CD4-positive, alpha-beta T cell treated with Interleukin-2 at 100 ng/mL for 4 hours (primary cell): ENCODE measurements around the gene AKAP6.

Source experiments
- DNase-seq: peaks from one replicate; pipeline ENCODE4 v3.0.0-alpha.2; 2020; ENCODE audit warnings: low spot score

The AKAP6 gene

DNA sequence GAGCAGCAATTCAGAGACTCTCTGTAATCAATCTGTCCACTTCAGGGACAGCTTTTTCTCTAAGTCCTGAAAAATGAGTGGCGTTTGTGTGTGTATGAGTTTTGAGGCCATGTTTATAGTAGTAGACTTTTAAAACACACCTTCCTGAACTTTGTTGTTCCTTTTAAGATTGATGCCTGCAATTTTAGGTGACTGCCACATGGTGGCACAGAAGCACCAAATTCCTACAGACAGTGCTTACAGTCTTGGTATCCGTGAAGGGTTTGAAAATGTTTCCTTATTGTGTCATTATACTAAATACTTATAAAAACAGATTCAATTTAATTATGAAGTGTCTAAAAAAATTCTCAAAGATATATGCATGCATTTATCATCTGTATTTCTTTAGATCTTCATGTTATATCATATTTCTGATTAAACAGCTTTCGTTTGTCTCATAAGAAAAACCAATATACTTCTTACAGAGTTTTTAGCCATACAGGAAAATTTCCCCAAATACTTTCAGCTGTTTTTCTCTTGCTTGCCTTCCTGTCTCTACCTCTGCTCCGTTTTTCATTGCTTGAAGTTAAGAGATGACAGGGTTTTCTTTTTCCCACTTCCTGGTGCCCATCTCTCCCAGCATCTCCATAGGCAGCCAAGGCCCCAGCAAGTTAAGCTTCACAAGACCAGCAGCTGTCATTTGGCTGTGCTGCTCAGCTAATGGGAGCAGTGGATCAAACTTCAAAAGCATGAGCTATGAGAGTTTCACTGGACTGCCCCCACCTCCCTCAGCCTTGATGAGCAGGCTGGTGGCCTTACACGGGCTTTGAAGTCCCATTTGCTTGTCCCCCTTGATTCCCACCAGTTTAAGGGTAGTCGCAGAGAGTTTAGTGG is 259.6 kb downstream of the AKAP6 start:
- no peak for DNase-seq

DNA sequence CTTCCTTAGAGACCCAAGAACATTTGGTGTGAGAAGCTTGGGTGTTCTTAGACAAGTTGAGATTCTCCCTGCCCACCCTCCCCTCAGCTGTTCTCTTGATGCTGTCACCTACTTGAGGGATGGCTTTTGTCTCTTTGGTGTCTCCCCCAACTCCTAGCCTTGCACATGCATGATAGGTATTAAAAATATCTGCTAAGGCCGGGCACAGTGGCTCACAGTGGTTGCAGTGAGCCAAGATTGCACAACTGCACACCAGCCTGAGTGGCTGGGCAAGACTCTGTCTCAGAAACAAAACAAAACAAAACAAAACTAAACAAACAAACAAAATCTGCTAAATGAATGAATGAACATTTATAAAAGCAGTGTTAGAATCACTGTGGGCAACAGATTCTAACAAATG is 261.1 kb downstream of the AKAP6 start:
- no peak for DNase-seq

DNA sequence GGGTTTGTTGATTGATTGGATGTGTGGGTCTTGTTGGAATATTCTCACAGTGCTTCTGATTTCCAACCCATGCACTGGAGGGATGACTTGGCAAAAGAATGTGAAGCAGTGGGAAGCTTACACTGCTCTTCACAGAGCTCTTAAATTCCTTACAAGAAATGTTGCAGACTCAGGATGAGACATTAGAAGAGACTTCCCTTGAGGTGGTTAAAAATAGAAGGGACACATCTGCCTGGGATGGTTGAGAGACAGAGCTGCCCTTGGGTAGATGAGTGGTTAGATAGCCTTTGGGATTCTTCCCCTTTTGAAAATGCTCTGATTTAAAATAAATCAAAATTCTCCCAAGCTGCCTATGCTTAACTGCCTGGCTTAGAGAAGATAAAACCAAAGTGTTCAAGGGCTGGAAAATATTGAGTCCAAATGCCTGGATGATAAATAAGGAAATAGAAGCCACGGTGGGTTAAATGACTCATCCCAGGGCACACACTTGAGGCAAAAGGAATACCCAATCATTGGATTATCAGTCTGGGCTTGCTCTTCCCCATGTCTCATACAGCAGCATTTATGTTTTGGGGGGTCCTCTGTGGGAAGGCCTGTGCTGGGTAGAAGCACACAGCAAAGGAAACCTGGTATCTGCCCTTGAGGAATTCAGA is 264.3 kb downstream of the AKAP6 start:
- DNase-seq, result no peak

DNA sequence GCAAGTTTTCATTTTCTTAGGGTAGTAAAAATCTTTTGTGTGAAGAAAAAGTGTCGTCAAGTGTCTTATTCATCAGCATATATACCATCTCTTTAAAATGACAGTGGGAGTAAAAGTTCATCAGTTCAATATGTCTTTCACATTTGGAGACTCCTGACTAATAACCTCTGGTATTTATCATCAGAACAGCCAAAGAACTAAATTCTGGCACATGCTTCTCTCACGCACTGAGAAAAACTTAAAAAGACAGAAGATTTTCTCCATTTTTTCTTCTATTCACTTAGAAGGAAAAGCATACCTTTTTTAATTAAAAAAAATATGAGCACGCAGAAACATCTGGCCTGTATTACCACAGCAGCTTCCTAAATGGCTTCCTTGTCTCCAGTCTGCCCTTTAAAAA is 265.7 kb downstream of the AKAP6 start:
- DNase-seq, result no peak

DNA sequence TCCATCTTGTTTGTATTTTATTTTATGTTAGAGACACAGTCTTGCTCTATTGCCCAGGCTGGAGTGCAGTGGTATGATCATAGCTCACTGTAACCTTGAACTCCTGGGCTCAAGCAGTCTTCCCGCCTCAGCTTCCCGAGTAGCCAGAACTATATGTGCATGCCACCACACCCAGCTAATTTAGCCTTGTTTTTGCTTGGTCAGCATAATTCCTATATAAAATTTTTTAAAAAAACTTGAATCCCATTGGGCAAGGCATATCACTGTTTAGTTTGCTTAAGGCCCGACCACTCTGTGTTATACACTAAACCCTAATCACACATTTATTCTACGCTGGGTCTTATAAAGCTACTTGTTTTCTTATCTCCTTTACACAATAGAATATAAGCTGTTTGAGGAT is 266.4 kb downstream of the AKAP6 start:
- no peak for DNase-seq

DNA sequence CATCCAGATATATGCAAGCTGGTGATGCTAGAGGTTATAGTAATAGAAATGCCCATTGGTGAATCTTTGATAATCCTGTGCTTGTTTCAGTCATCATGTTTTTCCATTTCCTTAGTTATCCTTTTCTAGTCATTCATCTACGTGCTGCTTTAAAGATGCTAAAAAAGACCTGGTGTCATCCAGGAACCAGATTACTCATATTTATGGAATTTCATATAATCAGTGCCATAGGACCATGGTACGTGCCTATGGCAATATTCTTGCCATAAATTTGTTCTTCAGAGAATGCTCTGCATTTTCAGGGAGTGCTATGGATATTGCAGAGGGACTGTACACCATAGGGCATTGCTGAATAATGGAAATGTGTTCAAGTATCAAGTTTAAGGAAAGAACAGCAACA is 267.3 kb downstream of the AKAP6 start:
- DNase-seq, result no peak

DNA sequence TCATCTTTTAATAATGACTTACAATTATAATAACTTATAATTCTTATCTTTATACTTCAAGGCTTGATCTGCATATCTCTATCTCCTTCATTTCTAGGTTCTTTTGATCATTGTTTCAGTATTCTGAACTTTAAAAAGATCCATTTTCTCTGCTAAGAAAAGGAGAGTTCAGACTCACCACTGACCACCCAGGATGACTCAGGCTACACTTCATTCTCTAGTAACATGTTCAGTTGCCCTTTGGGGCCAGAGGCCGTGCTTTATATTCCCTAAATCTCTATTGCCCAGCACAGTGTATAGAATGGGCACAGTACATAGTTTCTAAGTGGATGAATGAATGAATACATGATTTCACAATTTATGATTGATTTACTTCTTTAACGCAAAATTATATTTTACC is 268.7 kb downstream of the AKAP6 start:
- no peak for DNase-seq

DNA sequence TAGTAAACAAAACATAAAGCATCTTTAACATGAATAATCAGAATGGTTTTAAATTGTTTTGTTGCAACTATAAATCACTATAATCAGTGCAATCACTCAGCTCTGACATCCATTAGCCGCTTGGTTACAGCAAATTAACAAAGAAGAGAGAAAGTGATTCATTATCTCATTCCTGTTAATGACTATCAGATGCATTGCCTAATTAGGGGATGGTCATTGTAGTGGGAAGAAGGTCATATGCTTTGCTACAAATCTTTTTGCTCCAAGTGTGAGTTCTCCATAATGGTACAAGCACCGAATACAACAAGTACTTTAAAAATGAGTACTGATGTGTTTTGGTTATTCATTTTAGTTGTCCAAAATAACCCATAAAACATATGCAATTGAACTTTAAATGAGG is 272.0 kb downstream of the AKAP6 start:
- no peak for DNase-seq

DNA sequence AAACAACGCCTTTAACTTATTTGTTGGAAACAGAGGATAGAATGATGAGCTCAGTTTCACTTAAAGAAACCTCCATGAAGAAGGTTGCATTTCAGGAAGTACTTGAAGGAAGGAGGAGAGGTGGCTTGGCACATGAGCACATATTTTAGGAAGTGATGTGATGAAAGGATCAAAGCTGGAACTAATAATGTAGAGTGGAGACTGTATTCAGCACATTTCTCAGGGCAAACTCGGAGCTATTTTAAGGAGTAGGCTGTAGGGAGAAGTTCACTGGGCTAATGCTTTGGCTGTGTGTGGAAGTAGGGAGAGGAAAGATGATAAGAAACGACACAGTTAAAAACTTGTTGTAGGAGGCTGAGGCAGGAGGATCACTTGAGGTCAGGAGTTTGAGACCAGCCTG is 272.8 kb downstream of the AKAP6 start:
- no peak for DNase-seq

DNA sequence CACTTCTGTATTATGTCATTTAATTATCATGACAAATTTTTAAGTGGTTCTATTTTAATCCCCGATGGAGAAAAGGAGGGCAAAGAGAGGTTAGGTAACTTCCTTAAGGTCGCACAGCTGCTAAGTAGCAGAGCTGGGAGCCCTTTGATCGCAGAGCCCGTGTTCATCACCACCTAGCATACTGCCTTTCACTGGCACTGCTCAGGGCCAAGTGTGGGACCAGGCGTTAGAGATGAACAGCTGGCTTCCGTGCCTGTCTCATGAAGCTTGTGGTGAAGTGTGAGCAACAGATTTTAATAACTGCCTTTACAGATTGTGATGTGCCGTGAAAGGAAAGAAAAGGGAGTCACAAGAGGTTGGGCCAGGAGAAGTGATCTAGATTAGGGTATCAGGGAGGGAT is 273.6 kb downstream of the AKAP6 start:
- no peak for DNase-seq

DNA sequence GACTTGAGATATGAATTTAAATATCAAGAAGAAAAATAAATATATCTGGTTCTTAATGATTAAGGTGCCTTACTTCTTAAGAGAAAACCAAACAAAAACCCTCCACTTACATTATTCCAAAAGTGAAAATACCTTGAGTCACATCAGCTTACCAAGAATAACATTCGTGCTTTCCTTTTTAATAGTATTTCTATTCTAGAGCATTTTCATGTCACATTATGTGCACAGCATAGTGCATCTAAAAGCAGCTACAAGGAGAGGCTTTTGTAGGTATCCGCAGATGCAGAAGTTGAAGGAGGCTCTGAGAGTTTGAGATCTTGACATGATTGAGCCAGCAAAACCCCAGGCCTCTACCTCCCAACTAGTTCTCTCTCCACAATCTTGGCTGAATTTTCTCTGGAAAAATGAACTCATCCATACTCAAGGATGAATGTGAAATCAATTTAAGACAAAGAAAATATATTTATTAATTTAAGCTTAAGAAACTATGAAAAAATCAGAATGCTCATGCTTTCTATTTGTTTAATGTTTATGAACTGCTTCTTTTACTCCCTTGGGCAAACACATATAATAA is 275.0 kb downstream of the AKAP6 start:
- DNase-seq, result no peak

DNA sequence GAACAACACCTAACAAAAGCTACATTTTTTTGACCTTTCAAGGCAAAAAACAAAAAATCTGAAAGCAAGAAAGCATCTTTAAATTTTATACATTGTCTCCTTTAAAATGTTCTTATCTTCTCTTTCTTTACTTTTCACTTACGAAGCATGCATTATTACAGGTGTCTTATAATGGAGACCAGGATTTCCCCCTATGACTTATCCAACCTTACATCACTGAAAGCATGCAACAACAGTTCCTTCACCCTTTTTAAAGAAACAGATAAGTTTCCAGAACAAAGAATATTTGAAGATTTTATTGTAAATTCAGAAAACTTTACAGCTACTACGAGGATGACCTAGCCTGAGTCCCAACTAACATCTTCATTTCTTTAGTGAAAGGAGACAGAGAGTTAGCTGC is 277.2 kb downstream of the AKAP6 start:
- DNase-seq, result no peak

DNA sequence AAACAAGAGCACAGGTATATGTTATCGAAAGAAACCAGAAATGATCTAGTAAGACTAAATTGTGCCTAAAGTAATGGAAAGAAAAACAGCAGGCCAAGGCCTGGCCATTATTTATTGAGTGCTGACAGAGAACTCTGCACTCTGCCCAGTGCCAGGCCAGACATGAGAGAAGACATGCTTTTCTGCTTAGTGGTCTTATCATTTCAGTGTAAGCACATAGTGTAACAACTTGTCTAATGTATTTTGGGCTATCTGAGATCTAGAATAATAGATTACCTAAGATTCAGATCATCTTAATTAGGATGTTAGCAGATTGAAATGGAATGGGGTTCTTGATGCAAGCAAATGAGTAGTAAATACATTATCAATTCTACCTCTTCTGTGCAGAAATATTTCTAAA is 278.3 kb downstream of the AKAP6 start:
- DNase-seq, result no peak

DNA sequence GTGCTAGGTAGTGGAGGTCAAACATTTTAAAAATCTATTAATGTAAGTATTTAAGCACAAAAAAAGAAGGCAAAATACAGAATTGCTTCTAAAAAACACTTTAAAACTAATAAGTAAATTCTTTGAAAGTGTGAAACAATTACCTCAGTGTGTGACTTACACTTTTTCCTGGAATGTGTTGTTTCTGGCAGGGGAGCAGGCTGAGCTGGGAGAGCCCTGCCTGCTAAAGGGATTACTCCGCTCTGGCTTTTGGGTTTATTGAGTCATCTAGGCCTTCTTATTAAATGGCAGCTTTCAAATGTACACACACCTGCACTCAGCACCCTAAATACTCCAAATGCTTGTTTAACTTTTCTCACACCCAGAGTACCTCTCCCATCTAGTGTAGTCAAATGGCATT is 279.8 kb downstream of the AKAP6 start:
- no peak for DNase-seq

DNA sequence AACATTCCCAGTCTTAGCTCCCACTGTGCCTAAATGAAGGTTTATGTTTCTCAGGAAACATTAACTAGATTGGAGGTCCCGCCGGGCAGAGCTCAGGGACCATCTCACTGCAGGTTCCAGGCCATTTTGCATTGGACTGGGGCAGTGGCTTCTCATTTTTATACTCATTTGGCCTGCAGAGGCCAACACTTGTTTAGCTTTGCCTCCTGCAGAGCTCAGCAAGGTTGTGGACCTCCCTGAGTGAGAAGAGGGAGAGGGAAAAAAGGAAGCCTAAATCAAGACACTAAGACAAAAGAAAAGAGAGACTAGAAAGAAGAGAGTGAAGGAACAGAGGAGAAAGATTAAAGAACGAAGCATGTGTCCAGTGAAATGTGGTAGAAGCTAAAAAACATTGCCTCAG is 280.3 kb downstream of the AKAP6 start:
- no peak for DNase-seq

DNA sequence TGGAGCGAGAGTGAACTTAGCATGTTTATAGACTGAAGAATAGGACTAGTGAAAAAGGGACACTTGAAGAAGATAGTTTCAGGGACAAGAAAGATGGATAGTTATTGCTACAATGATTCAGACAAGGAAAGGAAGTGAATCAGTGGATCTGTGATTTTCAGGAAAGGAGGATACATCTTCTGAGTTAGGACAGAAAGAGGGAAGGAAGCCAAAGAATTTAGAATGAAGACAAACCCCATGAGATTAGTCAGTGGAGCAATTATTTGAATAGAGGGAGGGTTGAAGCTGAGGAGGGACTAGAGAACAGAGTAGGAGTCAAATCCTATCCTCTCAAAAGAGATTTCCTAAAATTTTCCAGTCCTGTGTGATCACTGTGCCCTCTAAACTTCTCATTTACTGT is 282.7 kb downstream of the AKAP6 start:
- no peak for DNase-seq

DNA sequence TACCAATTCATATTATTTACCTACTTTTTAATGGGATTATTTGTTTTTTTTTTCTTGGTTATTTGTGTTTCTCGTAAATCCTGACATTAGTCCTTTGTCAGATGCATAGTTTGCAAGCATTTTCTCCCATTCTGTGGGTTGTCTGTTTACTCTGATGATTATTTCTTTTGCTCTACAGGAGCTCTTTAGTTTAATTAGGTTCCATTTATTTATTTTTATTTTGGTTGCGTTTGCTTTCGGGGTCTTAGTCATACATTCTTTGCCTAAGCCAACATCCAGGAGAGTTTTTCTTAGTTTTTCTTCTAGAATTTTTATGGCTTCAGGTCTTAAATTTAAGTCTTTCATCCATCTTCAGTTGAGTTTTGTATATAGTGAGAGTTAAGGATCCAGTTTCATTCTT is 289.9 kb downstream of the AKAP6 start:
- no peak for DNase-seq

DNA sequence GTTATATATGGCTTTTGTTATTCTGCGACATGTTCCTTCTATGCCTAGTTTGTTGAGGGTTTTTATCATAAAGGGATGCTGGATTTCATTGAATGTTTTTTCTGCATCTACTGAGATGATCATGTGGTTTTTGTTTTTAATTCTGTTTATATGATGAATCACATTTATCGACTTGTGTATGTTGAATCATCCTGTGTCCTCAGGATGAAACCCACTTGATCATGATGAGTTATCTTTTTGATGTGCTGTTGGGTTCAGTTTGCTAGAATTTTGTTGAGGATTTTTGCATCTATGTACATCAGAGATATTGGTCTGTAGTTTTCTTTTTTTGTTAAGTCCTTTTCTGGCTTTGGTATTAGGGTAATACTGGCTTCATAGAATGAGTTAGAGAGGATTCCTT is 291.2 kb downstream of the AKAP6 start:
- no peak for DNase-seq

DNA sequence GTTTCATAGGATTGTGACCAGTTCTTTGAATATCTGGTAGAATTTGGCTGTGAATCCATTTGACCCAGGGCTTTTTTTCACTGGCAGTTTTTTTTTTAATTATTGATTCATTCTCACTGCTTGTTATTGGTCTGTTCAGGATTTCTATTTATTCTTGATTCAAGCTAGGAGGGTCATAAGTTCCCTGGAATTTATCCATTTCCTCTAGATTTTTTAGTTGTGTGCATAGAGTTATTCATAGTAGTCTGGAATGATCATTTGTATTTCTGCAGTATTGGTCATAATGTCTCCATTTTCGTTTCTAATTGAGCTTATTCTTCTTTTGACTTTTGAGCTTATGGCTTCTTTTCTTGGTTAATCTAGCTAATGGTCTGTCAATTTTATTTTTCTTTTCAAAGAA is 291.6 kb downstream of the AKAP6 start:
- no peak for DNase-seq

DNA sequence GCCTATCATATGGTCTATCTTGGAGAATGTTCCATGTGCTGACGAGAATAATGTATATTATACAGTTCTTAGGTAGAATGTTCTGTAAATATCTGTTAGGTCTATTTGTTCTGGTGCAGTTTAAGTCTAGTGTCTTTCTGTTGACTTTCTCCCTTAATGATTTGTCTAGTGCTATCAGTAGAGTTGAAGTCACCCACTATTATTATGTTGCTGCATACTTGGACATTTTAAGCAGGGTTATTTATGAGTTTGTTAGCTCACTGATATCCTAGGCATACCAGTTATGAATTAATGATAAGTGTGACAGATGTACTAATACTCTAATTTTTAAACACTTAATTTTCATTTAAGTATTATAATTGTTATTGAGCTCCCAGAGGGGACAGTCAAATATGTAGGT is 292.5 kb downstream of the AKAP6 start:
- DNase-seq, result no peak

DNA sequence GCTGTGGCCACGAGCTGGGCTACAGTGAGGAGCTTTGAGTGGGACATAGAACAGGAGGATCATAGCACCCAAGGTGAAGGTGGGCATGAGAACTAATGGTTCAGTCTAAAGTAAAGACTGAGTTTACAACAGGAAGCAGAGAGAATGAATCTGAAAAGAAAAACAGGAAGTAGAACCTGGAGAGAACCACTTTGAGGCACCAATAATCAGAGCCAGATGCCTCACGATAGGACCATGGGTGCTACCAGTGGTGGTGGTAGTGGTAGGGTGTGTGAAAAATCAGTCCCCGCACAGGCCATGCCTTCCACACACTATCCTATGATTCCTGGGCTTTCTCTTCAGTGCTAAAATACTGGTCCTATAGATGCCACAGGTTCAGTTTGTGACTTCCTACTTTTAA is 293.6 kb downstream of the AKAP6 start:
- DNase-seq, result no peak

DNA sequence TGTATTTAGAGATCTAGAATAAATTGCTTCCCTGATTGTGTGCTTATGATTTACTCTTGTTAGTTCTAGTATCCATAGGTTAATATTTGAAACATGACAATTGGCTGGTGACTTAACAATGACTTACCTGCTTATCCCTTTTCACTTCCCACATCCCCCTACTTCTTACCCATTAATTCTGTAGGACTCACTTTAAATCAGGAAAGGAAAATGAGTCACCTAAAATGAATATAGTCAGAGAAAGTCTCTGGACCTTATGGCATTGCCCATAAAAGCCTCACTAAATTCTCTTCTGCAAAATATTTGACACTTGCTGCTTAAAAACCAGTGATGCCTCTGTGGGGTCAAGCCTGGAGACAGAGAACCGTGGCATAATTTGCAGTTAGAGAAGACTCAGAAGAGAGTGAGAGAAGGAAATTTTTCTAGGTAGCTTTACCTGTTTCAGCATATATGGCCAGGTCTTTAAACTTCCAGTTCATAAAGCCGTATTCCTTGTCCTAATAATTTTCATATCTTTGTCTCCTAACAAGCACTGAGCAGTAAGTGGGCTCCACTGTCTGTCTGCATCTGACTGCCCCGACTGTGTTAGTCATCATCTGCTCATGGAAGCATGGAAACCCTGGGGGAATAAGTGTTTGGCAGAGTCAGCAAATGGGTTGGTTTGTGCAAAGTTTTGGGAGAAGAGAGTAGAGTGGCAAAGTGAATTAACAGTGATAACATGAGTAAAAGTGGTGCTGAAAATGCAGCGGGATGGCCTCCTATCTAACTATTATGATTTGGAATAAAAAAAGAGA is 294.4 kb downstream of the AKAP6 start:
- DNase-seq, result no peak

DNA sequence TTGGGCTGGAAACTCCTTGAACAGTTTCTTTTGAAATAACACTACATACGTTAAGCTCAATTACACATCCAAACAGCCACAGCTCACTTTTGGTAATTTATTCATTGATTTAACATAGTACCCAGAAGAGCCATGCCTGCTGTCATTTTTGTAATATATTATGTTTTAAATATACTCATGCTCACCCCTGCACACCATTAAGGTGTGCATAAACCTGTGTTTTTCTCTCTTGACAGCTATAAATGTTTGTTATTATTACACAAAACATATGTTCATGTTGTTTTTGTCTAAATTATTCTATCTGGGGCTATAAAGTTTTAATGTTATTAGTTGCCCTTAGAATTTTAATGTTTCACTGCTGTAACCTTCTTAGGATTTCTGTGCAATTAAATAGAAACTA is 296.1 kb downstream of the AKAP6 start:
- no peak for DNase-seq
